ENCODE results near the gene POU3F4.

POU3F4 gene

DNA sequence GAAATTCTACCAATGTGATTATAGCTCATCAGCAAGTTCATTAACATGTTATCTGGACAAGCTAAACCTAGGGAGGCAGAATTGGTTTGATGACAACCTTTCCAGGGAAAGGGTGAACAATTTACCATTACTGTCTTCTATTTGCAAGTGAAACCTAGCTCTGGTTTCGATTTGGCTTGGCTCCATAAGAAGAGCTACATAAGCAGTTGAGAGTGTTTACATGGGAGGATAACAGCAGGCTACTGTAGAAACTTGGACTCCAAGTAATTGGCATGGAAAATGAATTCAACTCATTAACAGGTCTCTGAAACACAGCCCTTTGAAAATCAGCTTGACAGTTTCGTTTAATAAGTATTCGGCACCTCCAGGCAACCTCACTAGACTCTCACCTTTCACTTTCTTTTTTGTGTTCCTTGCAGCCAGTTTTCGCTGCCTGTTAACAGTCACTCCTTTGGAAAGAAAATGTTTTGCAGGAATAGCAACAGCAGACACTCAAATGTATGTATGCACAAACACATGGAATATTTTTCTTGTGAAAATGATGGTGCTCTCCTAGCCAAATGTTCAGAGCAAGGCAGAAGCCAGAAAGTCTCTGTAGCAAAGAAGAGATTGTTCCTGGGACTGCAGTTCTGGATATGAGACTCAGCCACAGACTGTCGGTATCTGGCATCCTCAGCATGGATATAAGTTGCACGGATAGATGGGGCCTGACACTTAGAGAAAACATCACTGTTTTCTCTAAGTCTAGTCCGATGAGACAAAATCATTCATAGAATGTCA, 27.5 kb downstream of the POU3F4 start:
- no peak for TF ChIP-seq CTCF (IDR thresholded peaks at IDR 0.05)
